OCI-LY3 (cell line): ENCODE results near the gene MERTK.
"Not testable (repeated sequence)": the region's sequence is repeated elsewhere in the genome, so short reads cannot be mapped to it uniquely, and the experiment has no call there.

Experiments used
- H2AFZ ChIP-seq: fragments of 200-600, 300-600 bp; shearing (Covaris generic); 2 replicates; pipeline ENCODE4 v1.6.0; 2014; ENCODE audit warnings: antibody characterized with exemption, low read depth, low read length
- H3K27ac ChIP-seq: fragments of 200-600, 300-600 bp; sonication (generic); 2 replicates; pipeline ENCODE4 v1.5.1; 2014; ENCODE audit warnings: mild to moderate bottlenecking, low read length, moderate library complexity, mixed read lengths
- H3K27me3 ChIP-seq: fragments of 200-600, 300-600 bp; sonication (generic); 2 replicates; pipeline ENCODE4 v1.6.1; 2014; ENCODE audit warnings: low read depth, low read length, mixed read lengths
- H3K36me3 ChIP-seq: fragments of 200-600, 300-600 bp; sonication (generic); replicated peaks from 2 replicates; pipeline ENCODE3; 2014; ENCODE audit warnings: low read depth, low read length, mixed read lengths
- H3K4me1 ChIP-seq: fragments of 300-600, 200-600 bp; sonication (generic); 2 replicates; pipeline ENCODE4 v1.6.1; 2014; ENCODE audit warnings: low read length, mixed read lengths
- H3K4me2 ChIP-seq: fragments of 200-600, 300-600 bp; sonication (generic); 2 replicates; pipeline ENCODE4 v1.6.1; 2014; ENCODE audit warnings: low read length, mixed read lengths
- H3K4me3 ChIP-seq: fragments of 300-600, 200-600 bp; sonication (generic); 2 replicates; pipeline ENCODE4 v1.5.1; 2014; ENCODE audit warnings: antibody characterized with exemption, mild to moderate bottlenecking, low read length, moderate library complexity
- H3K79me2 ChIP-seq: fragments of 300-600, 200-600 bp; shearing (Covaris generic); 2 replicates; pipeline ENCODE4 v1.6.1; 2014; ENCODE audit warnings: mild to moderate bottlenecking, low read length, mixed read lengths
- H3K9ac ChIP-seq: fragments of 300-600, 200-600 bp; shearing (Covaris generic); 2 replicates; pipeline ENCODE4 v1.6.0; 2014; ENCODE audit warnings: mild to moderate bottlenecking, low read length, moderate library complexity
- H3K9me3 ChIP-seq: fragments of 200-600, 300-600 bp; shearing (Covaris generic); 2 replicates; pipeline ENCODE4 v1.6.1; 2014; ENCODE audit warnings: low read length, mixed read lengths; ENCODE audit not compliant: insufficient read depth
- H4K20me1 ChIP-seq: fragments of 200-600, 300-600 bp; sonication (generic); 2 replicates; pipeline ENCODE4 v1.6.1; 2016; ENCODE audit warnings: low read length, mixed read lengths; ENCODE audit not compliant: insufficient read depth
- EZH2phosphoT487 ChIP-seq: fragments of 200-600 bp; shearing (Covaris generic); IDR thresholded peaks from 2 replicates; pipeline ENCODE4 v1.6.1; 2018; ENCODE audit warnings: antibody characterized with exemption, mixed run types, low read depth
- TF ChIP-seq, protein P1 (sequence below): fragments of 200-600, 300-600 bp; sonication (generic); IDR thresholded peaks from 2 replicates; pipeline ENCODE4 v1.5.1; 2014; ENCODE audit warnings: antibody characterized with exemption, low read length, low read depth

MERTK gene

GRCh38 chr2:111930409-111930808 is 32.0 kb downstream of the MERTK start:
- no peak overlapping the region for H3K4me2 ChIP-seq
- H3K4me3 ChIP-seq = no peak overlapping the region
- H3K9ac ChIP-seq = no peak overlapping the region

GRCh38 chr2:111930875-111931274 is 32.5 kb downstream of the MERTK start:
- H3K36me3 ChIP-seq = no peaks in the 10 kb centered on the region
- H2AFZ ChIP-seq = no peak overlapping the region
- no peaks in the 10 kb centered on the region for H3K4me1 ChIP-seq
- no peak overlapping the region for H3K4me3 ChIP-seq
- H3K27ac ChIP-seq = no peak overlapping the region
- no peaks in the 10 kb centered on the region for H3K79me2 ChIP-seq
- no peak for TF ChIP-seq EZH2phosphoT487
- TF ChIP-seq, protein P1, sequence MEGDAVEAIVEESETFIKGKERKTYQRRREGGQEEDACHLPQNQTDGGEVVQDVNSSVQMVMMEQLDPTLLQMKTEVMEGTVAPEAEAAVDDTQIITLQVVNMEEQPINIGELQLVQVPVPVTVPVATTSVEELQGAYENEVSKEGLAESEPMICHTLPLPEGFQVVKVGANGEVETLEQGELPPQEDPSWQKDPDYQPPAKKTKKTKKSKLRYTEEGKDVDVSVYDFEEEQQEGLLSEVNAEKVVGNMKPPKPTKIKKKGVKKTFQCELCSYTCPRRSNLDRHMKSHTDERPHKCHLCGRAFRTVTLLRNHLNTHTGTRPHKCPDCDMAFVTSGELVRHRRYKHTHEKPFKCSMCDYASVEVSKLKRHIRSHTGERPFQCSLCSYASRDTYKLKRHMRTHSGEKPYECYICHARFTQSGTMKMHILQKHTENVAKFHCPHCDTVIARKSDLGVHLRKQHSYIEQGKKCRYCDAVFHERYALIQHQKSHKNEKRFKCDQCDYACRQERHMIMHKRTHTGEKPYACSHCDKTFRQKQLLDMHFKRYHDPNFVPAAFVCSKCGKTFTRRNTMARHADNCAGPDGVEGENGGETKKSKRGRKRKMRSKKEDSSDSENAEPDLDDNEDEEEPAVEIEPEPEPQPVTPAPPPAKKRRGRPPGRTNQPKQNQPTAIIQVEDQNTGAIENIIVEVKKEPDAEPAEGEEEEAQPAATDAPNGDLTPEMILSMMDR = no peak
- no peaks in the 10 kb centered on the region for H4K20me1 ChIP-seq
- H3K27me3 ChIP-seq = no peaks in the 10 kb centered on the region; the same call in 1 of the 2 replicates
- no peak overlapping the region for H3K9ac ChIP-seq
- no peak overlapping the region for H3K4me2 ChIP-seq
- no peaks in the 10 kb centered on the region for H3K9me3 ChIP-seq

More at GRCh38 chr2:111930409-111930808, 32.0 kb downstream of the MERTK start:
- H3K27ac ChIP-seq = no peak overlapping the region
- no peaks in the 10 kb centered on the region for H4K20me1 ChIP-seq
- no peaks in the 10 kb centered on the region for H3K36me3 ChIP-seq
- H2AFZ ChIP-seq = no peak overlapping the region
- no peaks in the 10 kb centered on the region for H3K9me3 ChIP-seq
- H3K79me2 ChIP-seq = no peaks in the 10 kb centered on the region
- H3K27me3 ChIP-seq = no peaks in the 10 kb centered on the region; the same call in 1 of the 2 replicates
- no peak for TF ChIP-seq EZH2phosphoT487
- TF ChIP-seq, protein P1 = no peak
- no peaks in the 10 kb centered on the region for H3K4me1 ChIP-seq

DNA sequence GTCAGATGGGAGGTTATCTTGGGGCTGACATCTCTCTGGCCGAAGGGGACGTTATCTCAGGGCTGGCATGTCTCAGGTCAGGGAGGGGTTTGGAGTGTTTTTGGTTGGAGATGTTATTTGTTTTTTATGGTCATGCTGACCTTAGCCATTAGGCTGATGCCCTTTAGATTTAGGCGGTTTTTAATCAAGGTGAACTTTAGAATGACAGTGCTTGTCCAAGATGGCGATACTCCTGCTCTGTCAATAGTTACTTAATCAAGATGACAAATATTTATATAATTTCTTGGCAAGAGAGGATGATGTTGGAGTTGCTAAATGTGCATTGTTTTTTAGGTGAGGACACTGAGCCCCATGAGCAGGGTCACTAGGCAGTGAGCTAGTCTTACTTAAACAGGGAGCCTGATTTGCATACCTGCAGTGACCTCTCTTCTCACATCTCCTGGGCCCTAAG is 34.5 kb downstream of the MERTK start:
- no peak overlapping the region for H3K9ac ChIP-seq
- no peaks in the 10 kb centered on the region for H3K79me2 ChIP-seq
- H3K4me1 ChIP-seq = no peaks in the 10 kb centered on the region
- H3K4me3 ChIP-seq = no peak overlapping the region
- no peaks in the 10 kb centered on the region for H4K20me1 ChIP-seq
- no peaks in the 10 kb centered on the region; the same call in 1 of the 2 replicates for H3K27me3 ChIP-seq
- no peak overlapping the region for H2AFZ ChIP-seq
- H3K9me3 ChIP-seq = no peaks in the 10 kb centered on the region
- no peaks in the 10 kb centered on the region for H3K36me3 ChIP-seq
- H3K27ac ChIP-seq = no peak overlapping the region
- no peak for TF ChIP-seq EZH2phosphoT487
- TF ChIP-seq, protein P1 = no peak
- no peak overlapping the region for H3K4me2 ChIP-seq

- not testable (repeated sequence) for H3K9me3 ChIP-seq, H3K4me2 ChIP-seq, H3K9ac ChIP-seq, H3K79me2 ChIP-seq, H4K20me1 ChIP-seq, H3K4me3 ChIP-seq, H2AFZ ChIP-seq, H3K27ac ChIP-seq, H3K36me3 ChIP-seq, H3K4me1 ChIP-seq, H3K27me3 ChIP-seq
Observed at GRCh38 chr2:111933900-111934299, 35.5 kb downstream of the MERTK start.

DNA sequence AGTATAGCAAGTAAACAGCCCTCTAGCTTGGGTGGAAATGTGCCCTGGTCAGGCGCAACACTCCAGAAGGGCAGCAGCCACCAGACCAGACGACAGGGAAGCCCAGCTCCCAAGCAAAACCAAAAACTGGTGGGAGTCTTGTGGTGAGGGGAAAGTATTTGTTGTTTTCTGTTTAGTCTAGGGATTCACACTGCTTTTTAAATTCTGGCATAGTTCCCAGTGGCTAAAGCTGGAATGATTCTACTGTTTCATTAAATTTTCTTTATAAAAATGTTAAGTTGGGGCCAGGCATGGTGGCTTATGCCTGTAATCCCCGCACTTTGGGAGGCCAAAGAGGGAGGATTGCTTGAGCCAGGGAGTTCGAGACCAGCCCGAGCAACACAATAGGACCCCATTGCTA is 38.5 kb downstream of the MERTK start:
- Histone ChIP-seq H3K79me2 (no peaks in the 10 kb centered on the region), H3K4me2 (no peak overlapping the region), H3K27ac (no peak overlapping the region), H4K20me1 (no peaks in the 10 kb centered on the region), H3K9ac (no peak overlapping the region), H3K9me3 (no peaks in the 10 kb centered on the region), H2AFZ (no peak overlapping the region), H3K36me3 (no peaks in the 10 kb centered on the region), H3K27me3 (peaks cover 10% of the 10 kb centered on the region; the same call in 1 of the 2 replicates), H3K4me3 (no peak overlapping the region), H3K4me1 (no peaks in the 10 kb centered on the region)
- no peak for TF ChIP-seq EZH2phosphoT487
- TF ChIP-seq, protein P1 = no peak
